AG04449 (cell line): Measurements from ENCODE around the gene NEK6.
"Not testable (repeated sequence)": the region's sequence is repeated elsewhere in the genome, so short reads cannot be mapped to it uniquely, and the experiment has no call there.

Experiments used
- CTCF ChIA-PET: fragments of 350-600 bp; formaldehyde crosslinking; extraction: SDS; loops from one replicate; lab custom pipeline; 2021; ENCODE audit warnings: antibody characterized with exemption; lab: Yijun Ruan, JAX
- POLR2A ChIA-PET: fragments of 400-600, 350-600 bp; formaldehyde crosslinking; extraction: SDS; loops from one replicate; lab custom pipeline; 2020; ENCODE audit warnings: antibody characterized with exemption, inconsistent platforms; lab: Yijun Ruan, JAX
- DNase-seq: peaks from one replicate; pipeline ENCODE4 v3.0.0-alpha.2; 2010; ENCODE audit warnings: low read depth, low spot score
- H3K4me3 ChIP-seq: 2 replicates; pipeline ENCODE4 v1.5.1; 2011; ENCODE audit warnings: low read depth, mild to moderate bottlenecking, control low read depth, low read length
- TF ChIP-seq, protein P1 (sequence below): IDR thresholded peaks from one replicate; pipeline ENCODE4 v1.5.1; 2011; ENCODE audit warnings: mild to moderate bottlenecking, moderate library complexity, low read length, control low read depth, inconsistent platforms; ENCODE audit not compliant: insufficient read depth; ENCODE audit errors: missing control alignments

NEK6 gene

DNA sequence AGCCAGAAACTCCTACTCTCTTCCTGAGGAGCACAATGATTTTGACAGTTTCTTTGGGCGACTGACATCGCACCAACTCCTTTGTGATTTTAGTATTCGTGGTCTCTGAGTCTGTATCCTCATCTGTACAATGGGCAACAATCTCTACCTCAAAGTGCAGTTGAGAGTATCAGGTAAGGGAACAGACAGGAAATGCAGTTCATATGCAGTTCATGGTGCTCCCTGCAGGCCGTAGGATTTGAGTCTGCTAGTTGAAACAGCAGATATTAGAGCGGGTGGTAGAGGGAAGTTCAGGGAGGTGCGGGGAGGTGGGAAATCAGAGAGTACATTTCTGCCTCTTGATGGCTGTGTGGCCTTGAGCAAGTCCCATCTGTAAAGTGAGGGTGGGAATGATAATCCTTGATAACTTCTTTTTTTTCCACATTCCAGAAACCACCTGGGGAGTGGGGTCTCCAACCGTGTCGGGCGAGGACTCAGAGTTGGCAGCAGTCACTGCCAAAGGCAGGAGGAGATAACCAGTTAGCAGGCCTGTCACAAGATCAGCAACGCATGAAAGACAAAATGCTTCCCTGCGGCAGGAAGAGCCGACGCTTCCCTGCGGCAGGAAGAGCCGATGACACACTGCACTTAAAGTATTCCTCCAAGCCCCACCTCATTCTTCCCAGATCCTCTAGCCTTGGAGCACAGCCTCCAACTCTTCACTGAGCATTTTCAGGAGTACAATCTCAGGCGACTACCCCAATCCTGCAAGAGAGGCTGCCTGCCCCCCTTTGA lies 6.0 kb upstream of the NEK6 start:
- ChIA-PET CTCF (no interaction called here), POLR2A (no interaction called here)
- no peak for DNase-seq
- H3K4me3 ChIP-seq = no peak overlapping the region
- TF ChIP-seq, protein P1, sequence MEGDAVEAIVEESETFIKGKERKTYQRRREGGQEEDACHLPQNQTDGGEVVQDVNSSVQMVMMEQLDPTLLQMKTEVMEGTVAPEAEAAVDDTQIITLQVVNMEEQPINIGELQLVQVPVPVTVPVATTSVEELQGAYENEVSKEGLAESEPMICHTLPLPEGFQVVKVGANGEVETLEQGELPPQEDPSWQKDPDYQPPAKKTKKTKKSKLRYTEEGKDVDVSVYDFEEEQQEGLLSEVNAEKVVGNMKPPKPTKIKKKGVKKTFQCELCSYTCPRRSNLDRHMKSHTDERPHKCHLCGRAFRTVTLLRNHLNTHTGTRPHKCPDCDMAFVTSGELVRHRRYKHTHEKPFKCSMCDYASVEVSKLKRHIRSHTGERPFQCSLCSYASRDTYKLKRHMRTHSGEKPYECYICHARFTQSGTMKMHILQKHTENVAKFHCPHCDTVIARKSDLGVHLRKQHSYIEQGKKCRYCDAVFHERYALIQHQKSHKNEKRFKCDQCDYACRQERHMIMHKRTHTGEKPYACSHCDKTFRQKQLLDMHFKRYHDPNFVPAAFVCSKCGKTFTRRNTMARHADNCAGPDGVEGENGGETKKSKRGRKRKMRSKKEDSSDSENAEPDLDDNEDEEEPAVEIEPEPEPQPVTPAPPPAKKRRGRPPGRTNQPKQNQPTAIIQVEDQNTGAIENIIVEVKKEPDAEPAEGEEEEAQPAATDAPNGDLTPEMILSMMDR = no peak

DNA sequence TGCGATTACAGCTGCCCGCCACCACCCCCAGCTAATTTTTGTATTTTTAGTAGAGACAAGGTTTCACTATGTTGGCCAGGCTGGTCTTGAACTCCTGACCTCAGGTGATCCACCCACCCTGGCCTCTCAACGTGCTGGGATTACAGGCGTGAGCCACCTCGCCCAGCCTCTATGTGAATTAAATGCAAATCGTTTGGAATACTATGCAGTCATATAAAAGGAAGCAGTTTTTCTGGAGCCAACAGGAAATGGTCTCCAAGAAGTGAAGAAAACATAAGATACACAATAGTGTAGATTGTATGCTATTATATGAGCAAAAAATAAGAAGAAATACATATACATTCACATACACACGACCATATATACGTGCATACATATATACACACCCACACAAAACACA lies 4.9 kb upstream of the NEK6 start:
- POLR2A ChIA-PET = interaction anchor here (0.6 kb wide), 1 partner anchor 46 kb away, joined by 3 read pairs; no protein-coding TSS in a partner anchor
- CTCF ChIA-PET, DNase-seq, H3K4me3 ChIP-seq: not testable (repeated sequence)

DNA sequence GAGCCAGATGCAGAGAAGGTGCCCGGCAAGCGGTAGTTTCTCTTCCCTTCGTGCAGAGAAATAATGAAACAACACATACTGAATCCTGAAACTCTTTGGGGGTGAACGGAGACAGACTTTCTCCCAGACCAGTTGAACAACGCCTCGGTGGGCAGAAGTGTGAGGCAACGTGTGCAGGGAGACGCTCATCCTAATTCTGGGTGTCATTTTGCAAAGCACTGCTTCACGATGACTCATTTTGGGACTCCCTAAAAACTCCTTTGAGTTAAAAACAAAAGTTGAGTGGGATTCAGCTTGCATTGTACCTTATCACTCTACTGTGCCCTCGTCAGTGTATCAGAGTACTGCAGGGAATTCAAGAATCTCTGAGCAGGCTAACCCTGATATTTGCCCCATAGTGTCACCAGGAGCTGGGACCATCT lies 3.5 kb upstream of the NEK6 start:
- POLR2A ChIA-PET = no interaction called here
- no peak for DNase-seq
- CTCF ChIA-PET = no interaction called here

DNA sequence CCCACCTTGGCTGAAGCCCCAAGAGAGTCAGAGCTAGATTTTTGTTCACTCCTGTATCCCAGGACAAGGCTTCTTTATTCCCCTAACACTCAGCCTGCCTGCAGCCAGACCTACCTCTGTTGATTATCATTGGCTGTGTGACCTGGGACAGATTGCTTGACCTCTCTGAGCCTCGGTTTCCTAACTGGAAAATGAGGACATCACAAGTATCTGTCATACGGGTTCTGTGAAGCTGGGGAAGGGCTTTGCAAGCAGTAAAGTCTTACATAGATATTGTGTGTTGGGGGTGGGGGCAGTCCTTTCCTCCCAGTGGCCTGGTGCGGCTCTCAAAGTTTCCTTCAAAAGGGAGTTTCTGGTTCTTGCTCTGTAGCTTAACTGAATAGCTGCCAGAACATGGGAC lies 2.5 kb upstream of the NEK6 start:
- TF ChIP-seq, protein P1 = no peak
- CTCF ChIA-PET = no interaction called here
- no peak overlapping the region for H3K4me3 ChIP-seq
- no peak for DNase-seq
- POLR2A ChIA-PET = no interaction called here

More for the DNA sequence above, 3.5 kb upstream of the NEK6 start:
- TF ChIP-seq, protein P1 = no peak
- H3K4me3 ChIP-seq = no peak overlapping the region

DNA sequence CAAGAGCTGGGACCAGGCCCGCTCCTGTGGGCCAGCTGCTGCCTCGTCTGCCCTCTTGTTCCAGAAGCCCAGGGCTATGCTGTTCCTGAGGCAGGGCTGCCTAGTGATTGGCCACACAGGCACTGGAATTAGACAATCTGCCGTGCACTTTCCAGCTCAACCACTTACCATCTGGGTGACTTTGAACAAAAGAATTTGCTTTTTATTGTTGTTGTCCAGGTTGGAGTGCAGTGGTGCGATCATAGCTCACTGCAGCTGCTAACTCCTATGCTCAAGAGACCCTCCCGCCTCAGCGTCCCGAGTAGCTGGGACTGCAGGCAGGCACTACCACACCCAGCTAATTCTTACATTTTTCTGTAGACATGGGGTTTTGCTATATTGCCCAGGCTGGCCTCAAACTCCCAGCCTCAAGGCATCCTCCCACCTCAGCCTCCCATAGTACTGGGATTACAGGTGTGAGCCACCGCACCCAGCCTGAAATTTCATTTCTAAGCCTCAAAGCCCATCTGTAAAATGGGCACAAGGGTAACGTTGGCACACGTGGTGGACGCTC lies 1.2 kb upstream of the NEK6 start:
- H3K4me3 ChIP-seq = no peak overlapping the region
- CTCF ChIA-PET = interaction anchor here (1.1 to 2.1 kb wide), 4 partner anchors 10 to 129 kb away, joined by 3 to 6 read pairs (median 4); no protein-coding TSS in a partner anchor

DNA sequence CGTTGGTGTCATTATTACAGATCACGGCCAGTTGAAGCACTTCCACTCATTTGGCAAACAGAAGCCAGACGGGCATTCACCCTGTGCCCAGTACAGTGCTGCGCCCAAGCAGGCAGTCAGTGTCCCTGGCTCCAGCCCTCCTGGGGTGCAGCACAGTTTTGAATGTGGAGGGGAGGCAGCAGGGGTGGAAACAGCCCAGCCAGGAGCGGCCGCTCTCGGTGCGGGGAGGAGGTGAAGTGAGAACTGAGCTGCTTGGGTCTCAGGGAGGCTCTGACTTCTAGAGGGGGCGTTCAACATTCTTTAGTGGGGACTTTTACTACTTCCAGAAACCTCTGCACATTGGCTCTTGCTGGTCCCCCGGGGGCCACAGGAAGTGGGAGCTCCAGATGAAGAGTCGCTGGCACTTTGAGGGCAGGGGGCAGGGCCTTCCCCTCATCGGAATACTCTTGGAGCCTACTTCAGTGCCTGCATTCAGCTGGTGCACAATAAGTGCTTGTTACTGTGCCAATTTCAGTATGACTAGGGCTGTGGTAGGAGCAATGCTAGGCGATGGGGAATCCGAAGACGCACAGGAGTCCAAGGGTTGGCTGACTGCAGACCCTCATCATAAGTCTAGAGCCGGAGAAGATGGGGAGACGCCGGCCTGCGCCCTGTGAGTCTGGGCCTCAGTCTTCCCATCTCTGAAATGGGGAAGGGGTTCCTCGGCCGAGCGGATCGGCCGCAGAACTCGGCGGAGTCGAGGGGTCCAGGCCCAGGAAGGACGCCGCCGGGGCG lies 492 bp upstream of the NEK6 start:
- TF ChIP-seq, protein P1 = no peak
- H3K4me3 ChIP-seq = peak overlapping the region; percentile 89
- ChIA-PET POLR2A (interaction anchor here (1.2 kb wide), 1 partner anchor 9 kb away, joined by 4 read pairs; no protein-coding TSS in a partner anchor), CTCF (interaction anchor here (0.5 to 2.1 kb wide), 4 partner anchors 10 to 130 kb away, joined by 3 to 6 read pairs (median 4); no protein-coding TSS in a partner anchor)
- no peak for DNase-seq

More for the DNA sequence above, 1.2 kb upstream of the NEK6 start:
- POLR2A ChIA-PET = interaction anchor here (0.5 to 1.2 kb wide), 2 partner anchors 8 to 10 kb away, joined by 3 to 4 read pairs; no protein-coding TSS in a partner anchor
- TF ChIP-seq, protein P1 = no peak
- no peak for DNase-seq
